GM21367 (cell line): Measurements from ENCODE around the gene FAM81B.

Experiments used
- ATAC-seq: cut with Tn5 transposase; IDR thresholded peaks from one replicate; pipeline ENCODE4 v1.9.1; 2021; ENCODE audit not compliant: unreplicated experiment

Gene FAM81B

DNA sequence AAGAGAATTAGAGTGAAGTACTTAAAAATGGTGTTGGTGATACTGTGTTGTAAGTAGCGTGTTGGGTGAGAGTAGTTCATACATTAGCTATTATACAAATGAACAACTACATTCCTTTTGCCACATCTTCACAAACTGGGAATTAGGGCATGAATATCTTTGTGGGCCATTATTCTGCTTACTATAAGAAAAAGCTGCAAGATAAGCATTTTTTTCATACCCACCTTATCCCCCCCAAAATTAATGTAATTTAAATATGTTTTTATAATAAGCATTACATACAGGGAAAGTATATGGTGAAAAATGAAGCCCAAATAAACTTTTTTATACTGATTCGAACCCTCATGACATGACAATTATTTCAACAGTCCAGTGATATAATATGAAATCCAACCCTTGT is 69.5 kb downstream of the FAM81B start:
- ATAC-seq, result no peak

DNA sequence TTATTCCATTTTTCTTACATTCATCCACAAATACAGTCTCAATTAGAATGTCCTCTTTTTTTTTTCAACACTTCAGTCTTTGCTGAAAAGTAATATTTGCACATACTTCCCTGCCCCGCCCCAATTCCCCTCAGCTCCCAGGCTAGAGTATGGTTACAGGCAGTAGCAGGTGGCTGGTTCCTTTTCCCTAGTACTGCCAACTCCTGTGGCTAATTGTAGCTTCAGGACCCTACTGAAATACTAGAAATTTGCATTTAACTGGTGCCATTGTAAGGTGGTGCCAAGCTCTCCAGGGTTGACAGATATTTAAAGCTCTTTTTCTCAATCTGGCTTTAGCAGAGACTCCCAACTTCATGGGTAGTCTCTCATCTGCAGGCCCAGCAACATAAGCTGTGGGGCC is 80.3 kb downstream of the FAM81B start:
- no peak for ATAC-seq

DNA sequence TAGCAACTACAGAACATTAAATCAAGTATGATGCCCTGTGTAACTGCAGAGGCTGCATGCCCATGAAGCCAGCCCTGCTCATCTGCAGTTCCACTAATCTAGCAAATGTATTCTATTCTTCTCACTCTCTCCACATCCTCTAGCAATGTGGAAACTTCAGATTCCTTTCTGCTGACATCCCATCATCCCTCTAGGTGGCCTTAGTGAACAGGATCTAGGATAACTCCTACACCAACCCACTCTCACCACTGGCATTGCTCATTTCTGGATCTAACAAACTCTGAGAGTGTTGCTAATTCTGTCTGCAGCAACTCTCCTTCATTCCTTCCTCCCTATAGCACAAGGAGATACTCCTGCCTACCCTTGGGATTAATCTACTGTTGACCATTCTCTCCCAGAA is 80.8 kb downstream of the FAM81B start:
- ATAC-seq, result no peak

DNA sequence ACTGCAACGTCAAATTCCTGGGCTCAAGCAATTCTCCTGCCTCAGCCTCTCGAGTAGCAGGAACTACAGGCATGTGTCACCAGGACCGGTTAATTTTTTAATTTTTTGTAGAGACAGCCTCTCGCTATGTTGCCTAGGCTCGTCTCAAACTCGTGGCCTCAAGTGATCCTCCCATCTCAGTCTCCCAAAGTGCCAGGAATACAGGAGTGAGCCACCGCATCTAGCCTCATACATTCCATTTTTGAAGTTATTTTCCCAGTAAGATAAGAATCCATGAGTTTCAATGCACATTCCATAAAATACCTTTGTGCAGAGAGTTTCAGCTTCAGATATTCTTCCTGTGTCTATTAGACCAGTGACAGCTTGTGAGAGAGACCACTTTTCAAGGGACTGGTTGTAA is 93.3 kb downstream of the FAM81B start:
- ATAC-seq, result no peak

DNA sequence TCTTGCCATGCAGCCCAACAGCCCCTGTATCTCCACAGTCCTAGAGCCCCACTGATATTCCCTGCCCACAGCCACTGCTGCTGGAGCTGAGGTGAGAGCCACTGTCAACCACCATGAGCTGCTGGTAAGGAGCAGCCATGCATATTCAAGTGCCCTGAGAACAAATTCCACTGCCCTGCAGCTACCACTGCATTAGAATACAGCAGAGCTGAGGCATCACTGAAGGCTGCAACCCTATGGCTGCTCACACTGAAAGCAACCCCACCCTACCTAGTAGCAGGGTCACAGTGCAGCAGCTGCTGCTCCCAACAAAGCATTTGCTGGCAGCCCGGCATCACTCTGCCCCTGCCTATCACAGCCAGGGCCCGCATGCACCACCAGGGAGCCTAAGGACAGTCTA is 95.0 kb downstream of the FAM81B start:
- no peak for ATAC-seq

DNA sequence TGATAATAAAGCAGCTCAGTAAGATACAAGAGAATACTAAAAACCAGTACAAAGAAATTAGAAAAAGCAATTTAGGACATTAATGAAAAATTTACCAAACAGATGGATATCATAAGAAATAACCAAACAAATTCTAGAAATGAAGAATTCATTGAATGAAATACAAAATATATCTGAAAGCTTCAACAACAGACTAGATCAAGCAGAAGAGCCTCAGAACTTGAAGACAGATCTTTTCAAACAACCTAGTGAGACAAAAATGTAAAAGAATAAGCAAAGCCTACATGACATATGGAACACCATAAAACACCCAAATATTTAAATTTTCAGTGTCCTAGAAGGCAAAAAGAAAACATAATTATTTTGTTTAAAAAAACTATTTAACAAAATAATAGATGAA is 96.7 kb downstream of the FAM81B start:
- ATAC-seq, result no peak
